ENCODE results near the gene KLC1. TPM values are rescaled to one million over a fixed set of nuclear protein-coding genes. Genes with fewer than 3 reads are reported as not detected.

Gene KLC1
- total and polyA plus RNA-seq, 8 donors, result 56.5 to 522 (median 123) TPM

DNA sequence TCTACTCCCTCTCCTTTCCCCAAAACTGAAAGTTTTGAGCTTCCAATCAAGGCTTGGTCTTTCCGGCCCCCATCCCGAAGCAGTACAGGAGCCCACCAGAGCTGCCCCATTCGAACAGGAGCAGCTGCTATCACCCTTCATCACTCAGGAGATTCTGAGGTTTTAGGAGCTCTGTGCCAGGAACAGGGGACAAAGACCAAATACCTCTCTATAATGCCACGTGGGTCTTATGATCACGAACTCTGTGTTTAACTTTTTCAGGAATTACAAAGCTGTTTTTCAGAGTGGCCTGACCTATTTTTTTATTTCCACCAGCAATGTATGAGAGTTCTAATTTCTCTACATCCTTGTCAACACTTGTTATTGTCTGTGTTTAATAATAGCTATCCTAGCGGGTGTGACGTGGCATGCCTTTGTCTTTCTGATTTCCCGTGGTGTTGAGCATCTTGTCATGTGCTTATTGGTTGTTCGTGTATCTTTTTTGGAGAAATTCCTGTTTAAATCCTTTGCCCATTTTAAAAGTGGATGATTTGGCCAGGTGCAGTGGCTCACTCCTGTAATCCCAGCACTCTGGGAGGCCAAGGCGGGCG, 44.6 kb upstream of the KLC1 start:
- Histone ChIP-seq H3K27ac (no peak overlapping the region), H3K4me1 (no peaks in the 10 kb centered on the region), H3K27me3 (no peaks in the 10 kb centered on the region), H3K36me3 (peaks cover 7 to 51% (median 44%) of the 10 kb centered on the region in 4 donors), H3K4me3 (no peak overlapping the region), H3K9me3 (no peaks in the 10 kb centered on the region)
- intact Hi-C loops (cut with DNase I; ENCODE audit: low total_unique reads), result no loop called here
- TF ChIP-seq, protein P1, sequence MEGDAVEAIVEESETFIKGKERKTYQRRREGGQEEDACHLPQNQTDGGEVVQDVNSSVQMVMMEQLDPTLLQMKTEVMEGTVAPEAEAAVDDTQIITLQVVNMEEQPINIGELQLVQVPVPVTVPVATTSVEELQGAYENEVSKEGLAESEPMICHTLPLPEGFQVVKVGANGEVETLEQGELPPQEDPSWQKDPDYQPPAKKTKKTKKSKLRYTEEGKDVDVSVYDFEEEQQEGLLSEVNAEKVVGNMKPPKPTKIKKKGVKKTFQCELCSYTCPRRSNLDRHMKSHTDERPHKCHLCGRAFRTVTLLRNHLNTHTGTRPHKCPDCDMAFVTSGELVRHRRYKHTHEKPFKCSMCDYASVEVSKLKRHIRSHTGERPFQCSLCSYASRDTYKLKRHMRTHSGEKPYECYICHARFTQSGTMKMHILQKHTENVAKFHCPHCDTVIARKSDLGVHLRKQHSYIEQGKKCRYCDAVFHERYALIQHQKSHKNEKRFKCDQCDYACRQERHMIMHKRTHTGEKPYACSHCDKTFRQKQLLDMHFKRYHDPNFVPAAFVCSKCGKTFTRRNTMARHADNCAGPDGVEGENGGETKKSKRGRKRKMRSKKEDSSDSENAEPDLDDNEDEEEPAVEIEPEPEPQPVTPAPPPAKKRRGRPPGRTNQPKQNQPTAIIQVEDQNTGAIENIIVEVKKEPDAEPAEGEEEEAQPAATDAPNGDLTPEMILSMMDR (IDR thresholded peaks at IDR 0.05), result no peak
- no peak for TF ChIP-seq POLR2A (IDR thresholded peaks at IDR 0.05)
- no peak for TF ChIP-seq POLR2AphosphoS5 (IDR thresholded peaks at IDR 0.05)
- no peak for TF ChIP-seq EP300 (IDR thresholded peaks at IDR 0.05)
- 81 to 88% (median 84%) methylated on average over 11 of the region's 11 CpGs for WGBS, 5 donors
- no peak for DNase-seq

DNA sequence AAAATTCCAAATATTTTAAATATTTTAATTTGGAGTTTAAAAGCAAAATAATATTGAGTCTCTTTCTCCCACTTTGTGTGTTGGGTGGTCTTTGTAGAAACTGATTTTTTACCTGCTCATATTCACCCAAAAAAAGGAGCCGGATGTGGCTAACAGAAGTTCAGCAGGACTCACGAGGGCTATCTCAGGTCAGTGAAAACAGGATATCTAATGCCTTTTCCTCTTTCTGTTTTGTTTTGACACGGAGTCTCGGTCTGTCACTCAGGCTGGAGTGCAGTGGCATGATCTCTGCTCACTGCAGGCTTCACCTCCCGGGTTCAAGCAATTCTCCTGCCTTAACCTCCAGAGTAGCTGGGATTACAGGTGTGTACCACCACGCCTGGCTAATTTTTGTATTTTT, 35.4 kb upstream of the KLC1 start:
- Histone ChIP-seq H3K27ac (peak overlapping the region in 4 of 5 donors; percentile 20 to 72 (median 46)), H3K9me3 (no peaks in the 10 kb centered on the region), H3K4me3 (no peak overlapping the region), H3K36me3 (peaks cover 16 to 30% (median 27%) of the 10 kb centered on the region in 4 donors), H3K27me3 (no peaks in the 10 kb centered on the region), H3K4me1 (peaks cover 12 to 29% (median 19%) of the 10 kb centered on the region in 4 donors)
- no peak for DNase-seq
- WGBS, 5 donors, result 44 to 62% (median 49%) methylated on average over 6 of the region's 6 CpGs
- intact Hi-C loops (cut with DNase I; ENCODE audit: low total_unique reads), result no loop called here
- TF ChIP-seq EP300 (IDR thresholded peaks at IDR 0.05), result no peak
- no peak for TF ChIP-seq POLR2AphosphoS5 (IDR thresholded peaks at IDR 0.05)
- no peak for TF ChIP-seq POLR2A (IDR thresholded peaks at IDR 0.05)
- TF ChIP-seq, protein P1 (IDR thresholded peaks at IDR 0.05), result no peak

DNA sequence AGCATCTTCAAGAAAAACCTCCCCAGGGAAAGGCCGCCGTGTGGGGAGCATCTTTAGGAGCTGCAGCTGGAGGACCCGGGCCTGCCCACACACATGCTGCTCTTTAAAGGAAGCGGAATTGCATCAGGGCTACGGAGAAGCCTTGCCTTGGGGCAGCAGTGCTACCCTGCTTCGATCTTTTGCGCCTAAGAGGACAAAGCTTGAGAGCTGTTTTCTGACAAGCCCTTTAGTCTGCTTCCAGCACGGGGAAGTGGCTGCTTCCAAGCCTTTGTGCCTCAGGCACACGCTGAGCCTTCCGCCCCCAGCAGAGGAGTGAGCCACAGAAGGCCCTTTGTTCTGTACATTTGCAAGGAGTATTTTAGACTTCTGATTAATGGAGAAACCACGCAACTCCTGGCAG, 34.7 kb upstream of the KLC1 start:
- peak in 1 of 2 donors; percentile 72 for DNase-seq
- WGBS, 5 donors, result 35 to 55% (median 47%) methylated on average over 10 to 11 of the region's 11 CpGs
- TF ChIP-seq, protein P1 (IDR thresholded peaks at IDR 0.05), result no peak
- TF ChIP-seq POLR2AphosphoS5 (IDR thresholded peaks at IDR 0.05), result peak in 1 of 3 donors; percentile 16
- no peak overlapping the region for H3K4me3 ChIP-seq
- H3K4me1 ChIP-seq, result peaks cover 12 to 29% (median 19%) of the 10 kb centered on the region in 4 donors
- H3K27me3 ChIP-seq, result no peaks in the 10 kb centered on the region
- H3K36me3 ChIP-seq, result peaks cover 12 to 23% (median 20%) of the 10 kb centered on the region in 4 donors
- H3K9me3 ChIP-seq, result no peaks in the 10 kb centered on the region
- peak overlapping the region in 4 of 5 donors; percentile 20 to 72 (median 46) for H3K27ac ChIP-seq
- intact Hi-C loops (cut with DNase I; ENCODE audit: low total_unique reads), result no loop called here

- no peak overlapping the region for H3K27ac ChIP-seq
- DNase-seq, result no peak
- 85 to 92% (median 90%) methylated on average over 10 of the region's 10 CpGs for WGBS, 5 donors
- no peak for TF ChIP-seq POLR2AphosphoS5 (IDR thresholded peaks at IDR 0.05)
- no peak for TF ChIP-seq EP300 (IDR thresholded peaks at IDR 0.05)
- no peak for TF ChIP-seq POLR2A (IDR thresholded peaks at IDR 0.05)
- TF ChIP-seq, protein P1 (IDR thresholded peaks at IDR 0.05), result no peak
- no peaks in the 10 kb centered on the region for H3K9me3 ChIP-seq
- intact Hi-C loops (cut with DNase I; ENCODE audit: low total_unique reads), result no loop called here
- peaks cover 12 to 29% (median 19%) of the 10 kb centered on the region in 4 donors for H3K4me1 ChIP-seq
- H3K36me3 ChIP-seq, result no peaks in the 10 kb centered on the region
- no peak overlapping the region for H3K4me3 ChIP-seq
- no peaks in the 10 kb centered on the region for H3K27me3 ChIP-seq
These were observed 31.2 kb upstream of the KLC1 start for GRCh38 chr14:103597623-103598377.
